Measurements from ENCODE around the gene SLC25A19. TPM values are rescaled to one million over a fixed set of nuclear protein-coding genes. Genes with fewer than 3 reads are reported as not detected.
"Not testable (repeated sequence)": the region's sequence is repeated elsewhere in the genome, so short reads cannot be mapped to it uniquely, and the experiment has no call there.

SLC25A19 gene
- total RNA-seq, 1 donor from 2014 or later = 41.5 TPM

GRCh38 chr17:75301502-75302206, 12.4 kb upstream of the SLC25A19 start:
- Histone ChIP-seq H3K27ac (peak overlapping the region; percentile 46), H3K4me1 (peaks cover 12% of the 10 kb centered on the region), H3K9me3 (no peaks in the 10 kb centered on the region), H3K4me3 (no peak overlapping the region), H3K27me3 (ENCODE audit: low read depth) (no peaks in the 10 kb centered on the region), H3K36me3 (no peaks in the 10 kb centered on the region)
- DNase-seq (peak; percentile 65), ATAC-seq (peak; percentile 68 to 73)
- intact Hi-C loops (cut with DNase I) = no loop called here
- no peak for TF ChIP-seq CTCF (IDR thresholded peaks at IDR 0.05)

GRCh38 chr17:75301049-75301448, 11.8 kb upstream of the SLC25A19 start:
- Histone ChIP-seq H3K4me1 (peaks cover 17% of the 10 kb centered on the region), H3K4me3 (no peak overlapping the region), H3K36me3 (no peaks in the 10 kb centered on the region), H3K27me3 (ENCODE audit: low read depth) (no peaks in the 10 kb centered on the region), H3K27ac (peak overlapping the region; percentile 46), H3K9me3 (no peaks in the 10 kb centered on the region)
- TF ChIP-seq CTCF (IDR thresholded peaks at IDR 0.05) = no peak
- ATAC-seq (peak; percentile 55 to 60), DNase-seq (no peak)
- intact Hi-C loops (cut with DNase I) = no loop called here

GRCh38 chr17:75300280-75300679, 11.0 kb upstream of the SLC25A19 start:
- TF ChIP-seq CTCF (IDR thresholded peaks at IDR 0.05) = no peak
- no peaks in the 10 kb centered on the region for H3K9me3 ChIP-seq
- intact Hi-C loops (cut with DNase I) = no loop called here
- peaks cover 19% of the 10 kb centered on the region for H3K4me1 ChIP-seq
- no peak overlapping the region for H3K4me3 ChIP-seq
- H3K36me3 ChIP-seq = no peaks in the 10 kb centered on the region
- DNase-seq (no peak), ATAC-seq (no peak)
- no peaks in the 10 kb centered on the region for H3K27me3 ChIP-seq (ENCODE audit: low read depth)
- no peak overlapping the region for H3K27ac ChIP-seq

- no peak for TF ChIP-seq CTCF (IDR thresholded peaks at IDR 0.05)
- Histone ChIP-seq H3K27me3 (ENCODE audit: low read depth) (no peaks in the 10 kb centered on the region), H3K4me3 (no peak overlapping the region), H3K4me1 (peaks cover 19% of the 10 kb centered on the region), H3K27ac (peak overlapping the region; percentile 79), H3K9me3 (no peaks in the 10 kb centered on the region), H3K36me3 (no peaks in the 10 kb centered on the region)
- intact Hi-C loops (cut with DNase I) = no loop called here
- DNase-seq (no peak), ATAC-seq (peak; percentile 82 to 83)
Measured at GRCh38 chr17:75295201-75296158, 6.2 kb upstream of the SLC25A19 start.

GRCh38 chr17:75292810-75293448, 3.7 kb upstream of the SLC25A19 start:
- H3K36me3 ChIP-seq; intact Hi-C loops (cut with DNase I); H3K4me3 ChIP-seq; H3K9me3 ChIP-seq; H3K27me3 ChIP-seq (ENCODE audit: low read depth); ATAC-seq: not testable (repeated sequence)
- Histone ChIP-seq H3K27ac (peak overlapping the region; percentile 57), H3K4me1 (peaks cover 26% of the 10 kb centered on the region)
- peak; percentile 86 for DNase-seq

Data from lower lobe of right lung (tissue), 2 donors.